GM23338 (cell line): ENCODE results near the gene FAM131B. TPM values are rescaled to one million over a fixed set of nuclear protein-coding genes. Genes with fewer than 3 reads are reported as not detected.
A peak's percentile ranks its signal among the peaks of the same experiment; 100 is the strongest.

Experiments used
- ATAC-seq: fragments of 200-7000 bp; cut with Tn5 transposase; 3 replicates; pipeline ENCODE4 v1.9.1; 2020
- DNase-seq: peaks from one replicate; pipeline ENCODE4 v3.0.0-alpha.2; 2015; ENCODE audit warnings: low spot score
- H2AFZ ChIP-seq: fragments of 200-600 bp; sonication (generic); 2 replicates; pipeline ENCODE4 v1.8.0; 2016; ENCODE audit warnings: antibody characterized with exemption, mild to moderate bottlenecking, moderate library complexity
- H3F3A ChIP-seq: fragments of 200-600 bp; sonication (generic); replicated peaks from 2 replicates; pipeline ENCODE4 v1.8.0; 2017; ENCODE audit warnings: antibody characterized with exemption, mixed run types, low read depth
- H3K27ac ChIP-seq: fragments of 200-600 bp; sonication (generic); 2 replicates; pipeline ENCODE4 v1.6.1; 2016; ENCODE audit warnings: low read depth
- H3K27me3 ChIP-seq: fragments of 200-600 bp; sonication (generic); 2 replicates; pipeline ENCODE4 v1.8.0; 2016; ENCODE audit warnings: mild to moderate bottlenecking, mixed run types, moderate library complexity; ENCODE audit not compliant: insufficient read depth
- H3K36me3 ChIP-seq: fragments of 200-600 bp; sonication (generic); 2 replicates; pipeline ENCODE4 v1.8.0; 2016; ENCODE audit warnings: mild to moderate bottlenecking; ENCODE audit not compliant: insufficient read depth
- H3K4me1 ChIP-seq: fragments of 200-600 bp; sonication (generic); 2 replicates; pipeline ENCODE4 v1.8.0; 2016; ENCODE audit warnings: mild to moderate bottlenecking, moderate library complexity; ENCODE audit not compliant: insufficient read depth
- H3K4me2 ChIP-seq: fragments of 200-600 bp; sonication (generic); 2 replicates; pipeline ENCODE4 v1.7.1; 2017; ENCODE audit warnings: mixed run types
- H3K4me3 ChIP-seq: fragments of 200-600 bp; sonication (generic); 2 replicates; pipeline ENCODE4 v1.6.1; 2016; ENCODE audit warnings: mixed run types
- H3K79me2 ChIP-seq: fragments of 200-600 bp; sonication (generic); replicated peaks from 2 replicates; pipeline ENCODE4 v1.8.0; 2017; ENCODE audit warnings: mild to moderate bottlenecking; ENCODE audit not compliant: insufficient read depth
- H3K9me2 ChIP-seq: fragments of 200-600 bp; sonication (generic); 2 replicates; pipeline ENCODE4 v1.8.0; 2017; ENCODE audit not compliant: insufficient read depth
- H4K20me1 ChIP-seq: fragments of 200-600 bp; sonication (generic); replicated peaks from 2 replicates; pipeline ENCODE4 v1.8.0; 2017; ENCODE audit warnings: mild to moderate bottlenecking; ENCODE audit not compliant: insufficient read depth
- H3K27ac Mint-ChIP-seq: 2 replicates; pipeline ENCODE4 v1.8.0; 2020; ENCODE audit warnings: inconsistent platforms, mild to moderate bottlenecking, moderate library complexity, mixed read lengths
- H3K27me3 Mint-ChIP-seq: 3 replicates; pipeline ENCODE4 v1.8.0; 2022; ENCODE audit warnings: low read depth, mild to moderate bottlenecking, moderate library complexity, mixed read lengths, inconsistent platforms; ENCODE audit not compliant: insufficient read depth, poor library complexity
- H3K36me3 Mint-ChIP-seq: 3 replicates; pipeline ENCODE4 v1.8.0; 2021; ENCODE audit warnings: low read depth, mild to moderate bottlenecking, inconsistent platforms, moderate library complexity, mixed read lengths
- H3K4me1 Mint-ChIP-seq: 3 replicates; pipeline ENCODE4 v1.8.0; 2020; ENCODE audit warnings: mild to moderate bottlenecking, inconsistent platforms, mixed read lengths
- H3K4me3 Mint-ChIP-seq: 3 replicates; pipeline ENCODE4 v1.8.0; 2021; ENCODE audit warnings: moderate library complexity, mild to moderate bottlenecking, inconsistent platforms, mixed read lengths
- H3K9me3 Mint-ChIP-seq: 3 replicates; pipeline ENCODE4 v1.8.0; 2020; ENCODE audit warnings: moderate library complexity, mild to moderate bottlenecking, inconsistent platforms, mixed read lengths
- CREB1 ChIP-seq: fragments of 250-450 bp; sonication (Bioruptor Pico); IDR thresholded peaks from 2 replicates; pipeline ENCODE4 v1.5.0; 2020; ENCODE audit warnings: low read depth, mild to moderate bottlenecking, moderate library complexity
- CTCF ChIP-seq, 2 experiments: fragments of 200-600 bp in 1 of 2; sonication (generic) in 1 of 2; conservative IDR thresholded peaks; 2 replicates each; pipeline versions ENCODE4 v1.5.1 to v1.6.1; 2016 to 2017; ENCODE audit warnings: antibody characterized with exemption in 2 of 2, low read depth in 2 of 2, mild to moderate bottlenecking in 2 of 2, moderate library complexity in 1 of 2
- ETS1 ChIP-seq: IDR thresholded peaks from 2 replicates; pipeline ENCODE4 v1.6.1; 2016; ENCODE audit warnings: antibody characterized with exemption
- EZH2phosphoT487 ChIP-seq: fragments of 200-600 bp; sonication (generic); IDR thresholded peaks from one replicate; pipeline ENCODE4 v1.8.1; 2018; ENCODE audit warnings: antibody characterized with exemption; ENCODE audit not compliant: unreplicated experiment
- JUNB ChIP-seq: IDR thresholded peaks from one replicate; pipeline ENCODE4 v1.6.1; 2016; ENCODE audit warnings: antibody characterized with exemption; ENCODE audit not compliant: unreplicated experiment
- POLR2AphosphoS5 ChIP-seq: IDR thresholded peaks from 2 replicates; pipeline ENCODE4 v1.6.1; 2016; ENCODE audit warnings: antibody characterized with exemption, low read depth
- ZNF114 ChIP-seq: fragments of 250-450 bp; sonication (Bioruptor Pico); IDR thresholded peaks from 2 replicates; pipeline ENCODE4 v1.5.0; 2020; ENCODE audit warnings: mild to moderate bottlenecking, moderate library complexity
- ZNF462 ChIP-seq: fragments of 250-450 bp; sonication (Bioruptor Pico); IDR thresholded peaks from 2 replicates; pipeline ENCODE4 v1.5.0; 2020; ENCODE audit warnings: mild to moderate bottlenecking, moderate library complexity
- polyA plus RNA-seq: library from polyadenylated mRNA; unstranded; fragments of >200 nt; fragmentation: Nextera tagmentation; extraction: Ambion mirVana; gene quantifications from 2 replicates; pipeline ENCODE4 v1.2.1, GENCODE V29; 2016
- total RNA-seq: library from RNA; depleted of rRNA; stranded (reverse); fragments of >200 nt; shearing (Covaris generic); gene quantifications from 2 replicates; pipeline ENCODE4 v1.2.3, GENCODE V29; 2014

The FAM131B gene
- total and polyA plus RNA-seq, 2 experiments from 2014 or later: 4.7 to 30.2 TPM

- H3K4me1 ChIP-seq: peaks cover 24% of the 10 kb centered on the region
- H3K27me3 Mint-ChIP-seq: peaks cover 9% of the 10 kb centered on the region
- no peaks in the 10 kb centered on the region for H3K27me3 ChIP-seq
- H3K36me3 Mint-ChIP-seq: no peaks in the 10 kb centered on the region; the same call in 2 of the 3 replicates
- ATAC-seq (no peak), DNase-seq (no peak)
- peak overlapping the region; percentile 8; the same call in 1 of the 2 replicates for H3K27ac ChIP-seq
- no peak overlapping the region for H3K4me3 ChIP-seq
- H3K4me2 ChIP-seq: no peak overlapping the region; the same call in 1 of the 2 replicates
- no peaks in the 10 kb centered on the region for H3K79me2 ChIP-seq
- no peaks in the 10 kb centered on the region for H3K9me2 ChIP-seq
- peaks cover 27% of the 10 kb centered on the region for H3K4me1 Mint-ChIP-seq
- no peak overlapping the region for H3K27ac Mint-ChIP-seq
- no peaks in the 10 kb centered on the region for H3K9me3 Mint-ChIP-seq
- H2AFZ ChIP-seq: peak overlapping the region; percentile 1; the same call in 1 of the 2 replicates
- no peak overlapping the region; the same call in 2 of the 3 replicates for H3K4me3 Mint-ChIP-seq
- no peaks in the 10 kb centered on the region for H3K36me3 ChIP-seq
- TF ChIP-seq ETS1: no peak
- no peak for TF ChIP-seq ZNF462 (CRISPR knock-in tag)
- TF ChIP-seq ZNF114 (CRISPR knock-in tag): no peak
- no peak for TF ChIP-seq CTCF (conservative IDR thresholded peaks at IDR 0.05; ENCODE audit: low read depth in 2 of 2)
- TF ChIP-seq JUNB: no peak
- no peak for TF ChIP-seq CREB1 (CRISPR knock-in tag)
- TF ChIP-seq EZH2phosphoT487: no peak
- no peak for TF ChIP-seq POLR2AphosphoS5
- no peaks in the 10 kb centered on the region for H4K20me1 ChIP-seq
- H3F3A ChIP-seq: no peaks in the 10 kb centered on the region
These were observed 37.3 kb downstream of the FAM131B start for GRCh38 chr7:143325240-143325639.
